DOHH2 (cell line): ENCODE measurements around the gene CTNNBIP1.
"Not testable (repeated sequence)": the region's sequence is repeated elsewhere in the genome, so short reads cannot be mapped to it uniquely, and the experiment has no call there.

ENCODE experiments used
- CTCF ChIP-seq: fragments of 200-600 bp; sonication (generic); IDR thresholded peaks from one replicate; pipeline ENCODE4 v1.5.1; 2014; ENCODE audit warnings: antibody characterized with exemption, mild to moderate bottlenecking, low read depth, low read length; ENCODE audit not compliant: poor library complexity, severe bottlenecking
- EZH2phosphoT487 ChIP-seq: fragments of 200-600 bp; sonication (generic); IDR thresholded peaks from 2 replicates; pipeline ENCODE4 v1.6.1; 2017; ENCODE audit warnings: borderline replicate concordance, mild to moderate bottlenecking, antibody characterized with exemption, low read length, moderate library complexity, mixed read lengths

GRCh38 chr1:9917495-9917894, 7.4 kb upstream of the CTNNBIP1 start:
- not testable (repeated sequence) for TF ChIP-seq CTCF, EZH2phosphoT487
